K562 (cell line): Measurements from ENCODE around the gene DUSP23. TPM values are rescaled to one million over a fixed set of nuclear protein-coding genes. Genes with fewer than 3 reads are reported as not detected.

Experiments used
- ATF2 ChIP-seq: sonication (generic); formaldehyde crosslinking; IDR thresholded peaks from 2 replicates; pipeline ENCODE4 v1.8.1; 2022; ENCODE audit warnings: missing genetic modification reagents
- CBX8 ChIP-seq: fragments of 200-600 bp; sonication (generic); IDR thresholded peaks from 2 replicates; pipeline ENCODE4 v1.6.1; 2012; ENCODE audit warnings: borderline replicate concordance, mixed run types, low read depth, mild to moderate bottlenecking, moderate library complexity, mixed read lengths, low read length, control low read depth, inconsistent platforms; ENCODE audit not compliant: poor library complexity, severe bottlenecking; ENCODE audit errors: extremely low read depth
- FOXK1 ChIP-seq: sonication (generic); formaldehyde crosslinking; IDR thresholded peaks from 2 replicates; pipeline ENCODE4 v1.8.0; 2022; ENCODE audit warnings: missing genetic modification reagents, mild to moderate bottlenecking, borderline replicate concordance
- FUS ChIP-seq: fragments of 200-400 bp; formaldehyde crosslinking; optimal IDR thresholded peaks from 2 replicates; pipeline ENCODE3; 2017; ENCODE audit warnings: low read depth, low read length
- HES1 ChIP-seq: fragments of 450-650 bp; IDR thresholded peaks from 2 replicates; pipeline ENCODE4 v1.6.1; 2016; ENCODE audit warnings: low read depth, mild to moderate bottlenecking, moderate library complexity
- HOXB6 ChIP-seq: fragments of 250-450 bp; sonication (Bioruptor Pico); IDR thresholded peaks from 2 replicates; pipeline ENCODE4 v1.5.1; 2022; ENCODE audit warnings: mild to moderate bottlenecking, borderline replicate concordance
- KDM4B ChIP-seq, 2 experiments: fragments of 450-650 bp in 1 of 2; sonication (generic) in 1 of 2; IDR thresholded peaks; 2 replicates each; pipeline ENCODE4 v1.6.1; 2016 to 2017; ENCODE audit warnings: borderline replicate concordance in 2 of 2, antibody characterized with exemption in 1 of 2, low read depth in 1 of 2, mild to moderate bottlenecking in 1 of 2
- NCOA1 ChIP-seq: fragments of 450-650 bp; IDR thresholded peaks from 2 replicates; pipeline ENCODE4 v1.6.1; 2016; ENCODE audit warnings: low read depth
- NR0B1 ChIP-seq: fragments of 450-650 bp; IDR thresholded peaks from one replicate; pipeline ENCODE4 v1.6.1; 2018; ENCODE audit warnings: mild to moderate bottlenecking, moderate library complexity; ENCODE audit not compliant: partially characterized antibody
- PKNOX1 ChIP-seq: fragments of 450-650 bp; IDR thresholded peaks from 2 replicates; pipeline ENCODE4 v1.6.1; 2016
- POU5F1 ChIP-seq: fragments of 150-350 bp; IDR thresholded peaks from 2 replicates; pipeline ENCODE4 v1.6.1; 2014; ENCODE audit warnings: borderline replicate concordance, low read length, low read depth, mild to moderate bottlenecking; ENCODE audit not compliant: partially characterized antibody
- RB1 ChIP-seq: fragments of 450-650 bp; IDR thresholded peaks from 2 replicates; pipeline ENCODE4 v1.6.1; 2017; ENCODE audit warnings: low read depth, mild to moderate bottlenecking
- RBM25 ChIP-seq: fragments of 200-400 bp; formaldehyde crosslinking; IDR thresholded peaks from 2 replicates; pipeline ENCODE4 v1.6.1; 2018; ENCODE audit warnings: low read length, low read depth, moderate library complexity; ENCODE audit not compliant: severe bottlenecking
- RCOR1 ChIP-seq, 2 experiments: IDR thresholded peaks; 2 replicates each; pipeline ENCODE4 v1.6.1; 2012; ENCODE audit warnings: low read depth in 2 of 2, low read length in 2 of 2, borderline replicate concordance in 1 of 2, improper control_type of control experiment in 1 of 2
- SFPQ ChIP-seq: fragments of 200-400 bp; formaldehyde crosslinking; IDR thresholded peaks from 2 replicates; pipeline ENCODE4 v1.6.1; 2017; ENCODE audit warnings: mild to moderate bottlenecking, low read depth, low read length, moderate library complexity
- TAF9B ChIP-seq: fragments of 450-650 bp; IDR thresholded peaks from 2 replicates; pipeline ENCODE4 v1.6.1; 2018; ENCODE audit warnings: mild to moderate bottlenecking; ENCODE audit not compliant: partially characterized antibody
- U2AF1 ChIP-seq: fragments of 200-400 bp; formaldehyde crosslinking; optimal IDR thresholded peaks from 2 replicates; pipeline ENCODE3; 2017; ENCODE audit warnings: mild to moderate bottlenecking, low read depth, low read length, moderate library complexity
- ZNF696 ChIP-seq: fragments of 250-450 bp; sonication (Bioruptor Pico); conservative IDR thresholded peaks from 2 replicates; pipeline ENCODE4 v1.4.0; 2020; ENCODE audit warnings: mild to moderate bottlenecking, moderate library complexity
- ZNF77 ChIP-seq: fragments of 250-450 bp; sonication (Bioruptor Pico); IDR thresholded peaks from 2 replicates; pipeline ENCODE4 v1.5.0; 2020
- polyA plus RNA-seq, 8 experiments: library from polyadenylated mRNA; depleted of rRNA in 4 of 8; stranded (reverse) in 5 of 8; unstranded in 3 of 8; fragments of >200 nt; fragmentation: Nextera tagmentation in 2 of 8; fragmentation: Illumina TruSeq in 1 of 8; extraction: Ambion mirVana in 2 of 8; extraction: Trizol in 1 of 8; gene quantifications; 2 replicates each; pipeline versions ENCODE4 v1.2.1 to v1.2.3, GENCODE V29; 2011 to 2014; ENCODE audit warnings: inconsistent platforms in 1 of 8, missing spikeins in 1 of 8
- total RNA-seq, 7 experiments: library from RNA; depleted of rRNA in 6 of 7; stranded (reverse); fragments of >200 nt in 6 of 7; fragmentation: Illumina TruSeq in 2 of 7; extraction: Trizol in 2 of 7; gene quantifications; 2 replicates each; pipeline versions ENCODE4 v1.2.1 to v1.2.3, GENCODE V29; 2011 to 2021; ENCODE audit warnings: low replicate concordance in 1 of 7

The DUSP23 gene
- total and polyA plus RNA-seq, 9 of the 15 experiments (the other 6 are each of a cell fraction or from before 2014, with no cell fraction given): 1.0 to 34.8 (median 13.7) TPM

GRCh38 chr1:159780583-159781582 is at the start of gene DUSP23 (continued):
- no peak for TF ChIP-seq TAF9B
- no peak for TF ChIP-seq ZNF77
- TF ChIP-seq HES1: no peak
- no peak for TF ChIP-seq RCOR1 (IDR thresholded peaks at IDR 0.05; ENCODE audit: borderline replicate concordance in 1 of 2, low read depth in 2 of 2, low read length in 2 of 2)
- no peak for TF ChIP-seq ZNF696 (CRISPR knock-in tag)
- TF ChIP-seq FUS: no peak
- peak in 1 of 2 experiments; percentile 15; a peak in 1 of 4 replicates for TF ChIP-seq KDM4B (IDR thresholded peaks at IDR 0.05; ENCODE audit: borderline replicate concordance in 2 of 2, low read depth in 1 of 2)
- no peak for TF ChIP-seq NCOA1
- no peak for TF ChIP-seq NR0B1
- no peak for TF ChIP-seq POU5F1
- TF ChIP-seq ATF2 (CRISPR knock-in tag): no peak
- peak; percentile 57 for TF ChIP-seq RBM25
- no peak for TF ChIP-seq HOXB6 (CRISPR knock-in tag)
- TF ChIP-seq FOXK1: peak; percentile 35; the same call in 1 of the 2 replicates
- peak; percentile 38 for TF ChIP-seq U2AF1
- TF ChIP-seq RB1: no peak; the same call in none of the 2 replicates
- TF ChIP-seq CBX8: no peak
- TF ChIP-seq PKNOX1: peak; percentile 90
- TF ChIP-seq SFPQ: no peak
